ENCODE results near the gene POP7.

POP7 gene

GRCh38 chr7:100726996-100727761 lies 21.3 kb downstream of the POP7 start:
- peak; percentile 85 for DNase-seq

DNA sequence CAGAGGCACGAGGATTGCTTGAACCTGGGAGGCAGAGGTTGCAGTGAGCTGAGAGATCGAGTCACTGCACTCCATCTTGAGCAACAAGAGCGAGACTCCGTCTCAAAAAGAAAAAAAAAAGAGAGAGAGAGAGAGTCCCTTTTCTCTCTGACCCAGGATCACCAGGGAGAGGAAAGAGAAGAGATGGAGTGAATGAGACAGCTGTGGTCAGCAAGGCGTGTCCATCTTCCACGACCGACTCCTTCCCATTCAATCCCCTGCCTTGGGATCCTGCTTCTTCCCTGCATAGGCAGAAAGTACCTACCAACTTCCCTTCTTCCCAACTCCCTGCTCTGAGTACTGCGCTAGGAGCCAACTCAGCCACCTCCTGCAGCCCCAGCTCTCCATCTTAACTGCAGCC lies 22.3 kb downstream of the POP7 start:
- DNase-seq: no peak

DNA sequence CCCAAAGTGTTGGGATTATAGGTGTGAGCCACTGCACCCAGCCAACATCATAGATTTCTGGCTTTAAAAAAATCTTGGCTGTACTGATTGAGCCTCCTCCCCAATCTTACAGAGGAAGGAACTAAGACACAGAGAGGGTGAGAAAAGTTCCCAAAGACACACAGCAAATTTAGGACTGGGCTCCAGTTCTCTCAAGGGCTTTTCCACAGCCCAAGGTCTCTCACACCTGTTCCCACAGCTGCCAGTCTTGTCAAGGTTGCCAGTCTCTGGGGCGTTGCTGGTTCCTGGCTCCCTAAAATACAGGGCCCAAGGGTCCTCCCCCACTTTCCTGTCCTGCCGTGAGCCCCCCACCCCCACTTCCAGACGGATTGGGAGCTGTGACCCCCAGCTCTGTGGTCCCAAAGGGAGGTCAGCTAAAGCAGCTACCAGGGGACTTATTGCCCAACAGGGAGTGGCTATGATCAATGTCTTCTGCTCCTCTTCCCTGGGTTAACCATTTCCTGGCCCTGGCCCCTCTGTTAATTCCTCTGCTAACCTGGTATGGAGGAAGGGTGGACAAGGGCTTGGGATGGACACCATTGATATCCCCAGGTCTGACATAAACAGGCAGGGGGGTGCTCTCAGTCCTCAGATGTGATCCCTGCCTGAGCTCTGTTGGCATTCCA lies 24.3 kb downstream of the POP7 start:
- DNase-seq: no peak

DNA sequence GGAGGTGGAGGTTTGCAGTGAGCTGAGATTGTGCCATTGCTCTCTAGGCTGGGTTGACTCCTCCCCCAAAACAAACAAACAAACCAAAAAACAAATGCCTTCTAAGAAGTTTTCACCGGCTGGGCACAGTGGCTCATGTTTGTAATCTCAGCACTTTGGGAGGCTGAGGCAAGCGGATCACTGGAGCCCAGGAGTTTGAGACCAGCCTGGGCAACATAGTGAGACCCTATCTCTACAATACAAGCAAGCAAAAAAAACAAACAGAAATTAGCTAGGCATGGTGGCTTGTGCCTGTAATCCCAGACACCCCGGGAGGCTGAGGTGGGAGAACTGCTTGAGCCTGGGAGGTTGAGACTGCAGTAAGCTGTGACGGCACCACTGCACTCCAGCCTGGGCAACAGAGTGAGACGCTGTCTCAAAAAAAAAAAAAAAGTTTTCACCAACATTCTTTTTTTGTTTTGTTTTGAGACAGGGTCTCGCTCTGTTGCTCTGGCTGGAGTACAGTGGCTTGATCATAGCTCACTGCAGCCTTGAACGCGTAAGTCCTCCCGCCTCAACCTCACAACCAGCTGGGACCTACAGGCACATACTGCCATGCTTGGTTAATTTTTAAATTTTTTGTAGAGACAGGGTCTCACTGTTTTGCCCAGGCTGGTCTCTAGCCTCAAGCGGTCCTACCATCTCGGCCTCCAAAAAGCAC lies 26.2 kb downstream of the POP7 start:
- no peak for DNase-seq

DNA sequence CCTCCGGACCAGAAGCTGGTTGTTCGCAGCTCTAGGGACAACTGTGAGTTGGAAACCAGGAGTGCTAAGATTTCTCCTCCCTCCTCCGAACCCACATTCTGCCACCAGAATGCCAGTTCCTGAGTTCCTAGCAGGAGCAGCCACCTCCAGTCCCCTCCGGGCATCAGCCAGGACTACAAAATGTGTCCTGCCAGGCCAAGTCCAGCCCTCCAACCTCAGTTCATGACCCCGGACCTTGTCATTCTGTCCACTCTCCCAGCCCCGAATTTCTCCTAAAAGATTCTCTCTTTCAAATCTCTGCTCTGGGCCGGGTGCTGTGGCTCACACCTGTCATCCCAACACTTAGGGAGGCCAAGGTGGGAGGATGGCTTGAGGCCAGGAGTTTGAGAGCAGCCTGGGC lies 29.8 kb downstream of the POP7 start:
- DNase-seq: no peak

- no peak for DNase-seq
Measured at GRCh38 chr7:100736671-100737070, 30.8 kb downstream of the POP7 start.

DNA sequence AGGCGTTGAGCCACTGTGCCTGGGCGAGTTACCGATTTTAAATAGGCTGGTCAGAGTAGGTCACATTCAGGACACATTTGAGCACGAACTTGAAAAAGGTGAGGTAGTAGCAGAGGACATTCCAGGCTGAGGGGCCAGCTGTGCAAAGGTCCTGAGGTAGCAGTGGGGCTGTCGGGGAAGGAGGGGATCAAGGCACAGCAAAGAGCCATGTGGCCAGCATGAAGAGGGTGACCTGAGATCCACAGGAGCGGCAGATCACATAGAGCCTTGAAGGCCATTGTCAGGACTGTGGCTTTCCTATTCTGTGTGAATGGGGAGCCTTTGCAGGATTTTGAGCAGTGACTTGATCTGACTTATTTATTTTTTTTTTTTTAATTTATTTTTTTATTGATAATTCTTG lies 34.0 kb downstream of the POP7 start:
- no peak for DNase-seq

DNA sequence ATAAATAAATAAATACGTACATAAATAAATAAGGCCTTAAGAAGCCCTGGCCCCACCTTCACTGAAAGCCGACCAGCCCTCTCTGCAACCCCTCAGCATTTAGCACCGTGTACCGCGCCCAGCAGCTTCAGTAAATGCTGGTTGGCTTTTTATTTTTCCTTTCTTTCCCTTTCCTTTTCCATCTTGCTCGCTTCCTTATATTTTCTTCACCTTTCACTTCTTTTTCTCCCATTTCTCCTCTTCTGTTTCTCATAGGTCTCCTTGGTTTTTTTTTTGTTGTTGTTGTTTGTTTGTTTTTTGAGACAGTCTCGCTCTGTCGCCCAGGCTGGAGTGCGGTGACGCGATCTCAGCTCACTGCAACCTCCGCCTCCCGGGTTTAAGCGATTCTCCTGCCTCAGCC lies 38.7 kb downstream of the POP7 start:
- DNase-seq: no peak

- peak; percentile 76 for DNase-seq
Measured at GRCh38 chr7:100745184-100745583, 39.3 kb downstream of the POP7 start.

DNA sequence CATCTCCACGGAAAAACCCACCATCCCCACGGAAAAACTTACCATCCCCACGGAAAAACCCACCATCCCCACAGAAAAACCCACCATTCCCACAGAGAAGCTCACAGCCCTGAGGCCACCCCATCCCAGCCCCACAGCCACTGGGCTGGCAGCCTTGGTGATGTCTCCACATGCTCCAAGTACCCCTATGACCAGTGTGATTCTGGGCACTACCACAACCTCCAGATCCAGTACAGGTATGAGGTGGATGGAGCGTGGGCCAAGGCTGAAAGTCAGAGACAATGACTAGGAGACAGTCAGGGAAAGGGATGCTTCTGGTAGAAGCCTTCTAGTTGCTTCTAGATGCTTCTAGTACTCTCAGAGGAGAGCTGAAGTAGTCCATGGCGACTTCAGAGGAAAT lies 47.1 kb downstream of the POP7 start:
- DNase-seq: no peak

DNA sequence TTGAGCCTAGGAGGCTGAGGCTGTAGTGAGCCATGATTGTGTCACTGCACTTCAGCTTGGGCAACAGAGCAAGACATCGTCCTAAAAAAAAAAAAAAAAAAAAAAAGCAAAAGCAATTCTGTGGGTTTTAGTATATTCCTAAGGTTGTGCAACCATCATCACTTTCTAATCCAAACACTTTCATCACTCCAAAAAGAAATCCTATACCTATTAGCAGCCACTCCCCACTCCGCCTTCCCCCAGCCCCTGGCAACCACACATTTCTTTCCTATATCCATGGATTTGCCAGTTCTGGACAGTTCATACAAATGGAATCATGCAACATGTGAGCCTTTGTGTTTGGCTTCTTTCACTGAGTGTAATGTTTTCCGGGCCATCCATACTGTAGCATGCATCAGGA lies 47.8 kb downstream of the POP7 start:
- DNase-seq: no peak

All from left hindlimb (tissue), 1 donor.